Stimulated activated naive CD8-positive, alpha-beta T cell treated with anti-CD3 and anti-CD28 coated beads, Interleukin-15, amount 100 ng/mL, for 72 hours (primary cell): ENCODE data around the gene ANXA4.
A peak's percentile ranks its signal among the peaks of the same experiment; 100 is the strongest.
"Not testable (repeated sequence)": the region's sequence is repeated elsewhere in the genome, so short reads cannot be mapped to it uniquely, and the experiment has no call there.

Source experiments
- ATAC-seq: fragments of 150-1000 bp; cut with Tn5 transposase; 2 replicates; pipeline ENCODE4 v1.10.0; 2021; ENCODE audit warnings: mild to moderate bottlenecking, moderate library complexity
- DNase-seq, 2 donors: peaks; one replicate each; pipeline ENCODE4 v3.0.0; 2021 to 2022
- H3K27ac Mint-ChIP-seq, 2 donors: one replicate each; pipeline ENCODE4 v1.8.0; 2022; ENCODE audit warnings: mild to moderate bottlenecking in 2 of 2, mixed read lengths in 2 of 2, moderate library complexity in 2 of 2
- H3K27me3 Mint-ChIP-seq: one replicate; pipeline ENCODE4 v1.8.0; 2022; ENCODE audit warnings: mixed read lengths
- H3K4me1 Mint-ChIP-seq: one replicate; pipeline ENCODE4 v1.8.0; 2022; ENCODE audit warnings: mild to moderate bottlenecking, mixed read lengths
- H3K4me3 Mint-ChIP-seq, 2 donors: one replicate each; pipeline ENCODE4 v1.8.0; 2022; ENCODE audit warnings: mild to moderate bottlenecking in 2 of 2, mixed read lengths in 2 of 2, moderate library complexity in 1 of 2
- H3K9me3 Mint-ChIP-seq, 2 donors: one replicate each; pipeline ENCODE4 v1.8.0; 2022; ENCODE audit warnings: mixed read lengths in 2 of 2

Gene ANXA4

GRCh38 chr2:69762513-69763494, 20.9 kb downstream of the ANXA4 start:
- Mint-ChIP-seq H3K27ac (no peak overlapping the region), H3K4me1 (peaks cover 24% of the 10 kb centered on the region), H3K27me3 (no peaks in the 10 kb centered on the region), H3K4me3 (no peak overlapping the region), H3K9me3 (no peaks in the 10 kb centered on the region)
- ATAC-seq (no peak), DNase-seq (no peak)

- H3K4me1 Mint-ChIP-seq: peaks cover 29% of the 10 kb centered on the region
- not testable (repeated sequence) for H3K9me3 Mint-ChIP-seq, H3K27me3 Mint-ChIP-seq, DNase-seq, H3K4me3 Mint-ChIP-seq, H3K27ac Mint-ChIP-seq, ATAC-seq
Observed at GRCh38 chr2:69763831-69764230, 21.9 kb downstream of the ANXA4 start.

GRCh38 chr2:69764286-69765095, 22.6 kb downstream of the ANXA4 start:
- peaks cover 33% of the 10 kb centered on the region for H3K4me1 Mint-ChIP-seq
- H3K27ac Mint-ChIP-seq: peak overlapping the region in 1 of 2 donors; percentile 60
- ATAC-seq (peak; percentile 64), DNase-seq (no peak)
- H3K9me3 Mint-ChIP-seq: no peaks in the 10 kb centered on the region
- H3K27me3 Mint-ChIP-seq: no peaks in the 10 kb centered on the region
- no peak overlapping the region for H3K4me3 Mint-ChIP-seq

GRCh38 chr2:69765096-69765380, 23.1 kb downstream of the ANXA4 start:
- Mint-ChIP-seq H3K27ac (no peak overlapping the region), H3K27me3 (no peaks in the 10 kb centered on the region), H3K9me3 (no peaks in the 10 kb centered on the region), H3K4me1 (peaks cover 39% of the 10 kb centered on the region), H3K4me3 (no peak overlapping the region)
- DNase-seq (no peak), ATAC-seq (no peak)

GRCh38 chr2:69766014-69766413, 24.1 kb downstream of the ANXA4 start:
- H3K4me3 Mint-ChIP-seq: no peak overlapping the region
- peaks cover 45% of the 10 kb centered on the region for H3K4me1 Mint-ChIP-seq
- no peaks in the 10 kb centered on the region for H3K9me3 Mint-ChIP-seq
- DNase-seq: no peak
- ATAC-seq: no peak
- H3K27ac Mint-ChIP-seq: no peak overlapping the region
- H3K27me3 Mint-ChIP-seq: no peaks in the 10 kb centered on the region

- DNase-seq: no peak
- Mint-ChIP-seq H3K9me3 (no peaks in the 10 kb centered on the region), H3K27ac (no peak overlapping the region), H3K27me3 (no peaks in the 10 kb centered on the region), H3K4me3 (no peak overlapping the region), H3K4me1 (peaks cover 47% of the 10 kb centered on the region)
- ATAC-seq: no peak
Observed at GRCh38 chr2:69767034-69767433, 25.1 kb downstream of the ANXA4 start.

GRCh38 chr2:69768235-69768634, 26.3 kb downstream of the ANXA4 start:
- DNase-seq (no peak), ATAC-seq (no peak)
- H3K27ac Mint-ChIP-seq: no peak overlapping the region
- peaks cover 58% of the 10 kb centered on the region for H3K4me1 Mint-ChIP-seq
- H3K9me3 Mint-ChIP-seq: no peaks in the 10 kb centered on the region
- H3K4me3 Mint-ChIP-seq: no peak overlapping the region
- no peaks in the 10 kb centered on the region for H3K27me3 Mint-ChIP-seq

GRCh38 chr2:69768789-69769188, 26.9 kb downstream of the ANXA4 start:
- Mint-ChIP-seq H3K4me1 (peaks cover 63% of the 10 kb centered on the region), H3K4me3 (no peak overlapping the region), H3K27me3 (no peaks in the 10 kb centered on the region), H3K9me3 (no peaks in the 10 kb centered on the region), H3K27ac (peak overlapping the region in 1 of 2 donors; percentile 29)
- ATAC-seq: no peak
- no peak for DNase-seq

GRCh38 chr2:69769272-69769671, 27.3 kb downstream of the ANXA4 start:
- Mint-ChIP-seq H3K9me3 (no peaks in the 10 kb centered on the region), H3K4me3 (peak overlapping the region in 1 of 2 donors; percentile 25), H3K27ac (peak overlapping the region in 1 of 2 donors; percentile 52), H3K4me1 (peaks cover 63% of the 10 kb centered on the region), H3K27me3 (no peaks in the 10 kb centered on the region)
- ATAC-seq (no peak), DNase-seq (no peak)

- Mint-ChIP-seq H3K4me3 (peak overlapping the region in 1 of 2 donors; percentile 3), H3K9me3 (no peaks in the 10 kb centered on the region), H3K27me3 (no peaks in the 10 kb centered on the region), H3K27ac (peak overlapping the region in 1 of 2 donors; percentile 17), H3K4me1 (peaks cover 63% of the 10 kb centered on the region)
- ATAC-seq: peak; percentile 67
- peak; percentile 15 to 17 for DNase-seq
Observed at GRCh38 chr2:69770193-69770702, 28.3 kb downstream of the ANXA4 start.

- H3K9me3 Mint-ChIP-seq: no peaks in the 10 kb centered on the region
- H3K4me1 Mint-ChIP-seq: peaks cover 63% of the 10 kb centered on the region
- H3K27ac Mint-ChIP-seq: peak overlapping the region in 1 of 2 donors; percentile 17
- ATAC-seq (no peak), DNase-seq (no peak)
- H3K27me3 Mint-ChIP-seq: no peaks in the 10 kb centered on the region
- H3K4me3 Mint-ChIP-seq: no peak overlapping the region
Observed at GRCh38 chr2:69770747-69771146, 28.8 kb downstream of the ANXA4 start.

GRCh38 chr2:69771461-69771860, 29.5 kb downstream of the ANXA4 start:
- no peak for DNase-seq
- peaks cover 59% of the 10 kb centered on the region for H3K4me1 Mint-ChIP-seq
- H3K27ac Mint-ChIP-seq: no peak overlapping the region
- no peak for ATAC-seq
- H3K27me3 Mint-ChIP-seq: no peaks in the 10 kb centered on the region
- no peaks in the 10 kb centered on the region for H3K9me3 Mint-ChIP-seq
- H3K4me3 Mint-ChIP-seq: no peak overlapping the region

- Mint-ChIP-seq H3K4me1 (peaks cover 57% of the 10 kb centered on the region), H3K27ac (peak overlapping the region in 1 of 2 donors; percentile 44), H3K9me3 (no peaks in the 10 kb centered on the region), H3K27me3 (no peaks in the 10 kb centered on the region), H3K4me3 (no peak overlapping the region)
- no peak for DNase-seq
- ATAC-seq: peak; percentile 58
Observed at GRCh38 chr2:69773206-69773605, 31.3 kb downstream of the ANXA4 start.

- Mint-ChIP-seq H3K27ac (peak overlapping the region; percentile 59 to 76), H3K4me3 (peak overlapping the region; percentile 16 to 65), H3K4me1 (peaks cover 54% of the 10 kb centered on the region)
- peak; percentile 47 for ATAC-seq
- H3K27me3 Mint-ChIP-seq, H3K9me3 Mint-ChIP-seq: not testable (repeated sequence)
- peak in 1 of 2 donors; percentile 18 for DNase-seq
Observed at GRCh38 chr2:69774258-69774983, 32.5 kb downstream of the ANXA4 start.
